ENCODE measurements around the gene RNF114. TPM values are rescaled to one million over a fixed set of nuclear protein-coding genes. Genes with fewer than 3 reads are reported as not detected.

Gene RNF114
- total RNA-seq = 100 to 1,000 TPM; 121 to 151 (median 136) TPM
- 10 to 100 TPM; 59.5 to 61.7 (median 61.0) TPM for polyA plus RNA-seq

- Histone ChIP-seq H3K4me1 (peaks cover 0 to 42% (median 31%) of the 10 kb centered on the region in 4 donors), H3K36me3 (peaks cover 0 to 23% (median 2%) of the 10 kb centered on the region in 4 donors), H3K27me3 (no peaks in the 10 kb centered on the region), H3K9me3 (no peaks in the 10 kb centered on the region), H3K4me3 (peak within 1 kb of the TSS; percentile 91 to 98 (median 92)), H3K27ac (peak within 1 kb of the TSS; percentile 93 to 96 (median 95))
- 0% methylated on average over 79 of the region's 79 CpGs for WGBS, 2 donors
- TF ChIP-seq, protein P1, sequence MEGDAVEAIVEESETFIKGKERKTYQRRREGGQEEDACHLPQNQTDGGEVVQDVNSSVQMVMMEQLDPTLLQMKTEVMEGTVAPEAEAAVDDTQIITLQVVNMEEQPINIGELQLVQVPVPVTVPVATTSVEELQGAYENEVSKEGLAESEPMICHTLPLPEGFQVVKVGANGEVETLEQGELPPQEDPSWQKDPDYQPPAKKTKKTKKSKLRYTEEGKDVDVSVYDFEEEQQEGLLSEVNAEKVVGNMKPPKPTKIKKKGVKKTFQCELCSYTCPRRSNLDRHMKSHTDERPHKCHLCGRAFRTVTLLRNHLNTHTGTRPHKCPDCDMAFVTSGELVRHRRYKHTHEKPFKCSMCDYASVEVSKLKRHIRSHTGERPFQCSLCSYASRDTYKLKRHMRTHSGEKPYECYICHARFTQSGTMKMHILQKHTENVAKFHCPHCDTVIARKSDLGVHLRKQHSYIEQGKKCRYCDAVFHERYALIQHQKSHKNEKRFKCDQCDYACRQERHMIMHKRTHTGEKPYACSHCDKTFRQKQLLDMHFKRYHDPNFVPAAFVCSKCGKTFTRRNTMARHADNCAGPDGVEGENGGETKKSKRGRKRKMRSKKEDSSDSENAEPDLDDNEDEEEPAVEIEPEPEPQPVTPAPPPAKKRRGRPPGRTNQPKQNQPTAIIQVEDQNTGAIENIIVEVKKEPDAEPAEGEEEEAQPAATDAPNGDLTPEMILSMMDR (IDR thresholded peaks at IDR 0.05) = no peak
- TF ChIP-seq POLR2AphosphoS5 (IDR thresholded peaks at IDR 0.05) (peak; percentile 97 to 100 (median 98)), EP300 (IDR thresholded peaks at IDR 0.05) (peak in 1 of 4 donors; percentile 35), POLR2A (IDR thresholded peaks at IDR 0.05) (peak; percentile 94 to 95)
- intact Hi-C loops (cut with DNase I) = no loop called here
- DNase-seq = peak; percentile 96
These were observed at the start of gene RNF114 for GRCh38 chr20:49936153-49937026. RNF114 (plus strand) TSS chr20:49936397; CDS start chr20:49936413, 16 bp downstream.

DNA sequence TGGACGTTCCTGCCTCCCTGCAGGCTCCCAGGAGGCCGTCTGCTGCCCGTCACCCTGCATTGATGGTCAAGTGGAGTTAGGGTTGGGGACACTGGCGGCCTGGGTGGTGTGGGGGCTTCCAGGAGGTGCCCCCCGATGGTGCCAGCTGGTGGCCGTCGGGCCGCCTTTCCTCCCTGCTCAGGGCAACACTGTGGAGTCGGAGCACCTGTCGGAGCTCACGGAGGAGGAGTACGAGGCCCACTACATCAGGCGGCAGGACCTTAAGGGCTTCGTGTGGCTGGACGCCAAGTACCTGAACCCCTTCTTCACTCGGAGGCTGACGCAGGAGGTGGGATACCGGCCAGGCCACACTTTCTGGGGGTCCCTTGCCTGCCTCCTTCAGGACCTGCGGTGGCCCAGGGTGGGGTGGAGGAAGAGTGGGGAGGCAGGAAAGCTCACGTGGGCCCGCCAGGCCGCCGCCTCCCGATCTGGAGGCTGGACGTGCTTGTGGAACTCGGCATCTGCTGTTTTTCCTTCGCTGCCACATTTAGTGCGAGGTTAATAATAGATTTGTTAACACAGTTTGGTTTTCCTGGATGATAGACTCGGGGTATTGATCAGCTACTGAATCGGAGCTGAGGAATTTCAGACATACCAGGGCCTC, 49.5 kb upstream of the RNF114 start:
- Histone ChIP-seq H3K4me3 (no peak overlapping the region), H3K4me1 (peaks cover 0 to 28% (median 18%) of the 10 kb centered on the region in 4 donors), H3K36me3 (peaks cover 9 to 42% (median 12%) of the 10 kb centered on the region in 4 donors), H3K27me3 (no peaks in the 10 kb centered on the region), H3K9me3 (no peaks in the 10 kb centered on the region), H3K27ac (peak overlapping the region; percentile 24 to 56 (median 43))
- intact Hi-C loops (cut with DNase I) = loop anchor here (5.0 kb wide), 1 partner anchor 274 kb away; no protein-coding TSS in a partner anchor
- peak; percentile 63 for DNase-seq
- TF ChIP-seq POLR2AphosphoS5 (IDR thresholded peaks at IDR 0.05) = no peak
- no peak for TF ChIP-seq POLR2A (IDR thresholded peaks at IDR 0.05)
- TF ChIP-seq, protein P1 (IDR thresholded peaks at IDR 0.05) = no peak
- TF ChIP-seq EP300 (IDR thresholded peaks at IDR 0.05) = no peak
- WGBS, 2 donors = 87 to 89% methylated on average over 30 of the region's 30 CpGs

DNA sequence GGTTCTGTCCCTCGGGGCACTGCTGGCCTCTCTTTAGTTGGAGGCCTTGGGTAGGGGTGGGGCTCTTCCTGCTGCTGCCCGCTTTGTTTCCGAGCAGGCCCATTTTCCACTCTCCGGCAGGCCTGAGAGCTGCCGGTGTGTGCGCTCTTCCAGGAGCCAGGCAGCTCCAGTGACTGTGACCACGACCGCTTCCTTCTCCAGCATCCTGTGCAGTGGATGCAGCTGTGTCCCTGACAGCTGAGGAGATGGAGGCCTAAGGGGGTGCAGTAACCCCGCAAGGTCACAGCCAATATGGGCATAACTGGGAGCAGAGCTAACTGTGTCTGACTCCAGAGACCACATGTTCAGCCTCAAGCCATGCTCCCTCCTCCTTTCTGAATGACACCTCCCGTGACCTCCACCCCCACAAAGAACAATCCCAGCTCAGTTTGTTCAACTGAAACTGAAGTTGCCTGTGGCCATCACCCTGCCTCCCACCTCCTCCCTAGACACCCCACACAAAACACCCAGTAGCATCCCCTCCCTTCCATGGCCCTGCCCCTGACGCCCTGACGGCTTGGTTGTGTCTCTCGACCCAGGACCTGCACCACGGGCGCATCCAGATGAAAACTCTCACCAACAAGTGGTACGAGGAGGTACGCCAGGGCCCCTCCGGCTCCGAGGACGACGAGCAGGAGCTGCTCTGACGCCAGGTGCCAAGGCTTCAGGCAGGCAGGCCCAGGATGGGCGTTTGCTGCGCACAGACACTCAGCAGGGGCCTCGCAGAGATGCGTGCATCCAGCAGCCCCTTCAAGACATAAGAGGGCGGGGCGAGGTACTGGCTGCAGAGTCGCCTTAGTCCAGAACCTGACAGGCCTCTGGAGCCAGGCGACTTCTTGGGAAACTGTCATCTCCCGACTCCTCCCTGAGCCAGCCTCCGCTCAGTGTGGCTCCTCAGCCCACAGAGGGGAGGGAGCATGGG, 48.7 kb upstream of the RNF114 start:
- Histone ChIP-seq H3K4me1 (peaks cover 0 to 35% (median 18%) of the 10 kb centered on the region in 4 donors), H3K4me3 (no peak overlapping the region), H3K27ac (peak overlapping the region; percentile 24 to 56 (median 43)), H3K9me3 (no peaks in the 10 kb centered on the region), H3K36me3 (peaks cover 9 to 33% (median 12%) of the 10 kb centered on the region in 4 donors), H3K27me3 (no peaks in the 10 kb centered on the region)
- intact Hi-C loops (cut with DNase I) = loop anchor here (5.0 kb wide), 1 partner anchor 275 kb away; no protein-coding TSS in a partner anchor
- 88 to 91% methylated on average over 32 of the region's 32 CpGs for WGBS, 2 donors
- TF ChIP-seq EP300 (IDR thresholded peaks at IDR 0.05) = no peak
- no peak for TF ChIP-seq POLR2A (IDR thresholded peaks at IDR 0.05)
- DNase-seq = peak; percentile 63

DNA sequence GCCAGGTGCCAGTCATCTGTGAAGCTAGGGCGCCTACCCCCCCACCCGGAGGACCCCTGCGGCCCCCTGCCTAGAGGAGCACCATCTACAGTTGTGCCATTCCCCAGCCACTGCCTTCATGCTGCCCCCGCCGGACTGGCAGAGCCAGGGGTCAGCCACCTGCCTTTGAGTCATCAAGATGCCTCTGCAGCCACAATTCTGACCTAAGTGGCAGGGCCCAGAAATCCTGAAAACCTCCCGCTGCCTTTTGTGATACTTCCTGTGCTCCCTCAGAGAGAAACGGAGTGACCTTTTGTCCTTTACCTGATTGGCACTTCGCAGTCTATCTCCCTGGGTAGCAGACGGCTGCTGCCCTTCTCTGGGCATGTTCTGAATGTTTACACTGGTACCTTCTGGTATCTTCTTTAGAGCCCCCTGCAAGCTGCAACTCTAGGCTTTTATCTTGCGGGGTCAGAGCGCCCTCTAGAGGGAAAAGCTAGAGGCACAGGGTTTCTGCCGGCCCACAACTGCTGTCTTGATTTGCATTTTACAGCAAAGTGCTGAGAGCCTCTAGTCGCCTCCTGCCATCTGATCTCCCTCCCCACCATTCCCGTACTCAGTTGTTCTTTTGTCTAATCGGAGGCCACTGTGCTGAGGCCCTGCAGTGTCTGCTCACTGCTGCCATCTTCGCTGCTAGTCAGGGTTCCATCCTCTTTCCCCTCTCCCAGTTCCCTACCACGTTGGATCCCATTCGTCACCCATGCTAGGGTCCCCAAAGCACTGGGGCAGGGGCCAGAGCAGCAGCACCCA, 47.8 kb upstream of the RNF114 start:
- Histone ChIP-seq H3K4me1 (peaks cover 0 to 44% (median 20%) of the 10 kb centered on the region in 4 donors), H3K36me3 (peaks cover 9 to 27% (median 10%) of the 10 kb centered on the region in 4 donors), H3K27ac (peak overlapping the region in 3 of 4 donors; percentile 37 to 56 (median 49)), H3K27me3 (no peaks in the 10 kb centered on the region), H3K4me3 (no peak overlapping the region), H3K9me3 (no peaks in the 10 kb centered on the region)
- DNase-seq = peak; percentile 62
- intact Hi-C loops (cut with DNase I) = loop anchor here (5.0 kb wide), 1 partner anchor 276 kb away; no protein-coding TSS in a partner anchor
- TF ChIP-seq, protein P1 (IDR thresholded peaks at IDR 0.05) = peak in 3 of 4 experiments; percentile 49 to 78 (median 63)
- no peak for TF ChIP-seq POLR2AphosphoS5 (IDR thresholded peaks at IDR 0.05)
- 58 to 70% methylated on average over 18 of the region's 18 CpGs for WGBS, 2 donors
